SK-N-SH (cell line): Measurements from ENCODE around the gene SELPLG. TPM values are rescaled to one million over a fixed set of nuclear protein-coding genes. Genes with fewer than 3 reads are reported as not detected.

Experiments used
- CTCF ChIA-PET: fragments of 300-600, 350-600 bp; formaldehyde crosslinking; extraction: SDS; loops from one replicate; lab custom pipeline; 2021; lab: Yijun Ruan, JAX
- POLR2A ChIA-PET: fragments of 350-600 bp; sonication (Branson Sonifier 250); formaldehyde crosslinking; extraction: SDS; loops from one replicate; lab custom pipeline; 2020; ENCODE audit warnings: antibody characterized with exemption, inconsistent platforms; lab: Yijun Ruan, JAX
- DNase-seq: peaks from one replicate; pipeline ENCODE4 v3.0.0; 2012
- H2AFZ ChIP-seq: fragments of 200-600 bp; sonication (generic); 2 replicates; pipeline ENCODE4 v1.8.1; 2016; ENCODE audit warnings: antibody characterized with exemption, mild to moderate bottlenecking, low read depth
- H3F3A ChIP-seq: fragments of 200-600 bp; sonication (generic); replicated peaks from 2 replicates; pipeline ENCODE3; 2016; ENCODE audit warnings: antibody characterized with exemption, mild to moderate bottlenecking; ENCODE audit not compliant: insufficient read depth
- H3K27ac ChIP-seq, 2 experiments: fragments of 200-500 bp in 1 of 2; fragments of 200-600 bp in 1 of 2; sonication (Bioruptor generic) in 1 of 2; sonication (generic), shearing (Covaris generic) in 1 of 2; 2 replicates each; pipeline versions ENCODE4 v1.5.1 to v1.6.1; 2014 to 2016; ENCODE audit warnings: low read depth in 2 of 2, inconsistent platforms in 1 of 2, low read length in 1 of 2, mild to moderate bottlenecking in 1 of 2, mixed read lengths in 1 of 2
- H3K27me3 ChIP-seq: fragments of 200-600 bp; sonication (generic), shearing (Covaris generic); 2 replicates; pipeline ENCODE4 v1.6.1; 2016; ENCODE audit warnings: mixed run types; ENCODE audit not compliant: insufficient read depth
- H3K36me3 ChIP-seq, 2 experiments: fragments of 200-500 bp in 1 of 2; fragments of 200-600 bp in 1 of 2; sonication (Bioruptor generic) in 1 of 2; sonication (generic) in 1 of 2; replicated peaks in 1 of 2; 2 replicates each; pipeline versions ENCODE3 to v1.5.1; 2014 to 2016; ENCODE audit warnings: low read length in 1 of 2, mild to moderate bottlenecking in 1 of 2; ENCODE audit not compliant: insufficient read depth in 2 of 2, control insufficient read depth in 1 of 2
- H3K4me1 ChIP-seq, 2 experiments: fragments of 200-500 bp in 1 of 2; fragments of 200-600 bp in 1 of 2; sonication (Bioruptor generic) in 1 of 2; sonication (generic), shearing (Covaris generic) in 1 of 2; 2 replicates each; pipeline versions ENCODE4 v1.5.1 to v1.6.1; 2014 to 2016; ENCODE audit warnings: low read depth in 1 of 2, low read length in 1 of 2, mixed run types in 1 of 2; ENCODE audit not compliant: insufficient read depth in 2 of 2, control insufficient read depth in 1 of 2
- H3K4me2 ChIP-seq: fragments of 200-600 bp; sonication (generic), shearing (Covaris generic); 2 replicates; pipeline ENCODE4 v1.6.1; 2017; ENCODE audit warnings: mixed run types
- H3K4me3 ChIP-seq, 2 experiments: fragments of 200-500 bp in 1 of 2; fragments of 200-600 bp in 1 of 2; sonication (Bioruptor generic) in 1 of 2; sonication (generic), shearing (Covaris generic) in 1 of 2; 2 replicates each; pipeline versions ENCODE4 v1.5.1 to v1.8.1; 2014 to 2016; ENCODE audit warnings: low read depth in 2 of 2, inconsistent platforms in 1 of 2, low read length in 1 of 2, mild to moderate bottlenecking in 1 of 2, mixed read lengths in 1 of 2, moderate library complexity in 1 of 2
- H3K79me2 ChIP-seq: fragments of 200-600 bp; sonication (generic); 2 replicates; pipeline ENCODE4 v1.8.1; 2017; ENCODE audit warnings: mild to moderate bottlenecking; ENCODE audit not compliant: insufficient read depth
- H3K9ac ChIP-seq: fragments of 200-600 bp; sonication (generic); 2 replicates; pipeline ENCODE4 v1.6.1; 2017; ENCODE audit warnings: mixed run types
- H3K9me2 ChIP-seq: fragments of 200-600 bp; sonication (generic); 2 replicates; pipeline ENCODE4 v1.6.1; 2017; ENCODE audit warnings: mixed run types
- H3K9me3 ChIP-seq: fragments of 200-600 bp; sonication (generic); 2 replicates; pipeline ENCODE4 v1.6.1; 2017; ENCODE audit warnings: mixed run types, mild to moderate bottlenecking, moderate library complexity
- H4K20me1 ChIP-seq: fragments of 200-600 bp; sonication (generic); 2 replicates; pipeline ENCODE4 v1.6.1; 2017; ENCODE audit warnings: mild to moderate bottlenecking, mixed run types; ENCODE audit not compliant: insufficient read depth
- EP300 ChIP-seq, 2 experiments: IDR thresholded peaks; 2 replicates each; pipeline versions ENCODE4 v1.4.0 to v1.6.1; 2012; ENCODE audit warnings: borderline replicate concordance in 1 of 2, low read depth in 1 of 2, low read length in 1 of 2
- EZH2phosphoT487 ChIP-seq: fragments of 200-600 bp; sonication (generic); IDR thresholded peaks from 2 replicates; pipeline ENCODE4 v1.6.1; 2017; ENCODE audit warnings: low read depth, mixed run types, mild to moderate bottlenecking, antibody characterized with exemption, moderate library complexity, borderline replicate concordance
- FOSL2 ChIP-seq: IDR thresholded peaks from 2 replicates; pipeline ENCODE4 v1.4.0; 2012; ENCODE audit warnings: low read depth, mild to moderate bottlenecking, moderate library complexity, borderline replicate concordance
- FOXJ3 ChIP-seq: sonication (generic); formaldehyde crosslinking; IDR thresholded peaks from 2 replicates; pipeline ENCODE4 v1.5.1; 2020; ENCODE audit warnings: mild to moderate bottlenecking, missing genetic modification reagents
- FOXM1 ChIP-seq: IDR thresholded peaks from 2 replicates; pipeline ENCODE4 v1.4.0; 2012; ENCODE audit warnings: low read depth, mild to moderate bottlenecking
- GATA2 ChIP-seq: sonication (generic); formaldehyde crosslinking; IDR thresholded peaks from 2 replicates; pipeline ENCODE4 v1.5.0; 2020; ENCODE audit warnings: mild to moderate bottlenecking, missing genetic modification reagents
- NFIC ChIP-seq: IDR thresholded peaks from 2 replicates; pipeline ENCODE4 v1.4.0; 2012; ENCODE audit warnings: borderline replicate concordance
- RAD21 ChIP-seq: IDR thresholded peaks from 2 replicates; pipeline ENCODE4 v1.6.1; 2012; ENCODE audit warnings: mild to moderate bottlenecking, low read length
- RFX5 ChIP-seq: IDR thresholded peaks from 2 replicates; pipeline ENCODE4 v1.6.1; 2012; ENCODE audit warnings: mild to moderate bottlenecking, improper control_type of control experiment, low read length
- RXRA ChIP-seq: IDR thresholded peaks from 2 replicates; pipeline ENCODE4 v1.4.0; 2012; ENCODE audit warnings: low read depth, mild to moderate bottlenecking, borderline replicate concordance
- SIN3A ChIP-seq: IDR thresholded peaks from 2 replicates; pipeline ENCODE4 v1.6.1; 2012; ENCODE audit warnings: low read depth, mild to moderate bottlenecking, low read length, moderate library complexity, borderline replicate concordance
- TAF1 ChIP-seq: IDR thresholded peaks from 2 replicates; pipeline ENCODE4 v1.6.1; 2012; ENCODE audit warnings: low read depth, mild to moderate bottlenecking, low read length, moderate library complexity, borderline replicate concordance
- TCF12 ChIP-seq: IDR thresholded peaks from 2 replicates; pipeline ENCODE4 v1.4.0; 2012
- YY1 ChIP-seq: IDR thresholded peaks from 2 replicates; pipeline ENCODE4 v1.4.0; 2012; ENCODE audit warnings: low read depth, mild to moderate bottlenecking
- WGBS: methylation state at CpG from one replicate; pipeline ENCODE4 v1.1.6; 2017; ENCODE audit warnings: low lambda C conversion rate; 5-methylcytosine and 5-hydroxymethylcytosine counted together
- polyA plus RNA-seq, 3 experiments: library from polyadenylated mRNA; depleted of rRNA; stranded (reverse); fragments of >200 nt; gene quantifications; 2 replicates each; pipeline ENCODE4 v1.2.3, GENCODE V29; 2012
- TF ChIP-seq, protein P1 (sequence below): IDR thresholded peaks from 2 replicates; pipeline ENCODE4 v1.4.0; 2012; ENCODE audit warnings: low read depth
- TF ChIP-seq, protein P2 (sequence below): fragments of 200-600 bp; sonication (generic); IDR thresholded peaks from 2 replicates; pipeline ENCODE4 v1.6.1; 2017; ENCODE audit warnings: antibody characterized with exemption, mild to moderate bottlenecking, moderate library complexity
- TF ChIP-seq, protein P3 (sequence below): IDR thresholded peaks from 2 replicates; pipeline ENCODE4 v1.4.0; 2012; ENCODE audit warnings: low read depth, borderline replicate concordance
- TF ChIP-seq, protein P4 (sequence below): fragments of 150-350 bp; IDR thresholded peaks from 2 replicates; pipeline ENCODE4 v1.6.1; 2016; ENCODE audit warnings: mild to moderate bottlenecking, low read depth, low read length
- TF ChIP-seq, protein P5 (sequence below): fragments of 150-350 bp; IDR thresholded peaks from 2 replicates; pipeline ENCODE4 v1.6.1; 2017; ENCODE audit warnings: antibody characterized with exemption, low read length, low read depth, borderline replicate concordance
- TF ChIP-seq, protein P6 (sequence below): IDR thresholded peaks from 2 replicates; pipeline ENCODE4 v1.6.1; 2012; ENCODE audit warnings: mild to moderate bottlenecking, low read depth, low read length, moderate library complexity

The SELPLG gene
- polyA plus RNA-seq, 1 of the 3 experiments (the other 2 are of a cell fraction), result 2.8 TPM

DNA sequence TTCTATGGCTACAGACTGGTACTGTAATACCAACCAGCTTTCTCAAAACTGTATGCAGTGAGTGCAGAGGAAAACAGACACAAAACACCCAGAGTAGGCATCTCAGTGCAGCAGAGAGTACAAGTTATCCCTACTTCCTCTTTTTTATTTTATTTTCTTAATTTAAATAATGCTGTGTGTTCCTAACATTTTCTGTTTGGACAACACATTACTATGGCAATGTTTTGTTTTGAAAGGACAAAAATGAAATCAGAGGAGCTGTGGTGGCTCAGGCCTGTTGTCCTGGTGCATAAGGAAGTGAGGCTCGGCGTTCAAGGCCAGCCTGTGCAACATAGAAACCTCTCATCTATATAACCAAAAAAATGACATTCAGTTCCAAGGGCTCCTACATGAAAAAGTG is 33.7 kb upstream of the SELPLG start:
- WGBS, result 94% methylated on average over 2 of the region's 2 CpGs
- H3K9ac ChIP-seq, result peak overlapping the region; percentile 23; the same call in 1 of the 2 replicates
- peak overlapping the region; percentile 84 to 91 for H3K27ac ChIP-seq
- CTCF ChIA-PET, result interaction anchor here (0.7 to 14.1 kb wide), 13 partner anchors 8 to 426 kb away, joined by 3 to 327 read pairs (median 5); partner anchors contain the start of genes ALKBH2 and SSH1
- peaks cover 30% of the 10 kb centered on the region; the same call in 1 of the 2 replicates for H4K20me1 ChIP-seq
- H2AFZ ChIP-seq, result no peak overlapping the region
- peaks cover 53 to 56% of the 10 kb centered on the region in 2 experiments for H3K4me1 ChIP-seq
- peaks cover 48% of the 10 kb centered on the region for H3F3A ChIP-seq
- H3K4me2 ChIP-seq, result 0 out of 2 replicates have a peak overlapping the region, but pooled peaks have one; percentile 61
- no peak overlapping the region for H3K4me3 ChIP-seq
- H3K27me3 ChIP-seq, result no peaks in the 10 kb centered on the region
- no peaks in the 10 kb centered on the region for H3K9me3 ChIP-seq
- DNase-seq, result no peak
- no peak for TF ChIP-seq RXRA
- TF ChIP-seq, protein P1, sequence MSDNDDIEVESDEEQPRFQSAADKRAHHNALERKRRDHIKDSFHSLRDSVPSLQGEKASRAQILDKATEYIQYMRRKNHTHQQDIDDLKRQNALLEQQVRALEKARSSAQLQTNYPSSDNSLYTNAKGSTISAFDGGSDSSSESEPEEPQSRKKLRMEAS, result no peak
- TF ChIP-seq NFIC, result no peak
- TF ChIP-seq YY1, result no peak
- TF ChIP-seq, protein P2, sequence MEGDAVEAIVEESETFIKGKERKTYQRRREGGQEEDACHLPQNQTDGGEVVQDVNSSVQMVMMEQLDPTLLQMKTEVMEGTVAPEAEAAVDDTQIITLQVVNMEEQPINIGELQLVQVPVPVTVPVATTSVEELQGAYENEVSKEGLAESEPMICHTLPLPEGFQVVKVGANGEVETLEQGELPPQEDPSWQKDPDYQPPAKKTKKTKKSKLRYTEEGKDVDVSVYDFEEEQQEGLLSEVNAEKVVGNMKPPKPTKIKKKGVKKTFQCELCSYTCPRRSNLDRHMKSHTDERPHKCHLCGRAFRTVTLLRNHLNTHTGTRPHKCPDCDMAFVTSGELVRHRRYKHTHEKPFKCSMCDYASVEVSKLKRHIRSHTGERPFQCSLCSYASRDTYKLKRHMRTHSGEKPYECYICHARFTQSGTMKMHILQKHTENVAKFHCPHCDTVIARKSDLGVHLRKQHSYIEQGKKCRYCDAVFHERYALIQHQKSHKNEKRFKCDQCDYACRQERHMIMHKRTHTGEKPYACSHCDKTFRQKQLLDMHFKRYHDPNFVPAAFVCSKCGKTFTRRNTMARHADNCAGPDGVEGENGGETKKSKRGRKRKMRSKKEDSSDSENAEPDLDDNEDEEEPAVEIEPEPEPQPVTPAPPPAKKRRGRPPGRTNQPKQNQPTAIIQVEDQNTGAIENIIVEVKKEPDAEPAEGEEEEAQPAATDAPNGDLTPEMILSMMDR, result no peak
- TF ChIP-seq, protein P3, sequence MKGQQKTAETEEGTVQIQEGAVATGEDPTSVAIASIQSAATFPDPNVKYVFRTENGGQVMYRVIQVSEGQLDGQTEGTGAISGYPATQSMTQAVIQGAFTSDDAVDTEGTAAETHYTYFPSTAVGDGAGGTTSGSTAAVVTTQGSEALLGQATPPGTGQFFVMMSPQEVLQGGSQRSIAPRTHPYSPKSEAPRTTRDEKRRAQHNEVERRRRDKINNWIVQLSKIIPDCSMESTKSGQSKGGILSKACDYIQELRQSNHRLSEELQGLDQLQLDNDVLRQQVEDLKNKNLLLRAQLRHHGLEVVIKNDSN, result no peak
- no peak for TF ChIP-seq EP300 (IDR thresholded peaks at IDR 0.05; ENCODE audit: borderline replicate concordance in 1 of 2, low read depth in 1 of 2, low read length in 1 of 2)
- no peak for TF ChIP-seq FOXJ3 (CRISPR knock-in tag)
- no peak for TF ChIP-seq RFX5
- TF ChIP-seq FOXM1, result no peak
- no peak for TF ChIP-seq TCF12
- no peak for TF ChIP-seq SIN3A
- TF ChIP-seq, protein P4, sequence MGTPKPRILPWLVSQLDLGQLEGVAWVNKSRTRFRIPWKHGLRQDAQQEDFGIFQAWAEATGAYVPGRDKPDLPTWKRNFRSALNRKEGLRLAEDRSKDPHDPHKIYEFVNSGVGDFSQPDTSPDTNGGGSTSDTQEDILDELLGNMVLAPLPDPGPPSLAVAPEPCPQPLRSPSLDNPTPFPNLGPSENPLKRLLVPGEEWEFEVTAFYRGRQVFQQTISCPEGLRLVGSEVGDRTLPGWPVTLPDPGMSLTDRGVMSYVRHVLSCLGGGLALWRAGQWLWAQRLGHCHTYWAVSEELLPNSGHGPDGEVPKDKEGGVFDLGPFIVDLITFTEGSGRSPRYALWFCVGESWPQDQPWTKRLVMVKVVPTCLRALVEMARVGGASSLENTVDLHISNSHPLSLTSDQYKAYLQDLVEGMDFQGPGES, result no peak
- TF ChIP-seq, protein P5, sequence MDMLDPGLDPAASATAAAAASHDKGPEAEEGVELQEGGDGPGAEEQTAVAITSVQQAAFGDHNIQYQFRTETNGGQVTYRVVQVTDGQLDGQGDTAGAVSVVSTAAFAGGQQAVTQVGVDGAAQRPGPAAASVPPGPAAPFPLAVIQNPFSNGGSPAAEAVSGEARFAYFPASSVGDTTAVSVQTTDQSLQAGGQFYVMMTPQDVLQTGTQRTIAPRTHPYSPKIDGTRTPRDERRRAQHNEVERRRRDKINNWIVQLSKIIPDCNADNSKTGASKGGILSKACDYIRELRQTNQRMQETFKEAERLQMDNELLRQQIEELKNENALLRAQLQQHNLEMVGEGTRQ, result no peak
- TF ChIP-seq RAD21, result no peak
- TF ChIP-seq, protein P6, sequence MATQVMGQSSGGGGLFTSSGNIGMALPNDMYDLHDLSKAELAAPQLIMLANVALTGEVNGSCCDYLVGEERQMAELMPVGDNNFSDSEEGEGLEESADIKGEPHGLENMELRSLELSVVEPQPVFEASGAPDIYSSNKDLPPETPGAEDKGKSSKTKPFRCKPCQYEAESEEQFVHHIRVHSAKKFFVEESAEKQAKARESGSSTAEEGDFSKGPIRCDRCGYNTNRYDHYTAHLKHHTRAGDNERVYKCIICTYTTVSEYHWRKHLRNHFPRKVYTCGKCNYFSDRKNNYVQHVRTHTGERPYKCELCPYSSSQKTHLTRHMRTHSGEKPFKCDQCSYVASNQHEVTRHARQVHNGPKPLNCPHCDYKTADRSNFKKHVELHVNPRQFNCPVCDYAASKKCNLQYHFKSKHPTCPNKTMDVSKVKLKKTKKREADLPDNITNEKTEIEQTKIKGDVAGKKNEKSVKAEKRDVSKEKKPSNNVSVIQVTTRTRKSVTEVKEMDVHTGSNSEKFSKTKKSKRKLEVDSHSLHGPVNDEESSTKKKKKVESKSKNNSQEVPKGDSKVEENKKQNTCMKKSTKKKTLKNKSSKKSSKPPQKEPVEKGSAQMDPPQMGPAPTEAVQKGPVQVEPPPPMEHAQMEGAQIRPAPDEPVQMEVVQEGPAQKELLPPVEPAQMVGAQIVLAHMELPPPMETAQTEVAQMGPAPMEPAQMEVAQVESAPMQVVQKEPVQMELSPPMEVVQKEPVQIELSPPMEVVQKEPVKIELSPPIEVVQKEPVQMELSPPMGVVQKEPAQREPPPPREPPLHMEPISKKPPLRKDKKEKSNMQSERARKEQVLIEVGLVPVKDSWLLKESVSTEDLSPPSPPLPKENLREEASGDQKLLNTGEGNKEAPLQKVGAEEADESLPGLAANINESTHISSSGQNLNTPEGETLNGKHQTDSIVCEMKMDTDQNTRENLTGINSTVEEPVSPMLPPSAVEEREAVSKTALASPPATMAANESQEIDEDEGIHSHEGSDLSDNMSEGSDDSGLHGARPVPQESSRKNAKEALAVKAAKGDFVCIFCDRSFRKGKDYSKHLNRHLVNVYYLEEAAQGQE, result no peak
- no peak for TF ChIP-seq GATA2 (CRISPR knock-in tag)
- TF ChIP-seq EZH2phosphoT487, result no peak
- TF ChIP-seq TAF1, result no peak
- no peak for TF ChIP-seq FOSL2
- H3K9me2 ChIP-seq, result no peaks in the 10 kb centered on the region
- peaks cover 8 to 27% of the 10 kb centered on the region in 2 experiments for H3K36me3 ChIP-seq
- H3K79me2 ChIP-seq, result peaks cover 96% of the 10 kb centered on the region
- POLR2A ChIA-PET, result interaction anchor here (1.6 to 1.9 kb wide), 2 partner anchors 63 to 158 kb away, joined by 4 read pairs; no protein-coding TSS in a partner anchor
